Central memory CD8-positive, alpha-beta T cell (primary cell): ENCODE data around the gene KIFC3.
A peak's percentile ranks its signal among the peaks of the same experiment; 100 is the strongest.
"Not testable (repeated sequence)": the region's sequence is repeated elsewhere in the genome, so short reads cannot be mapped to it uniquely, and the experiment has no call there.

Source experiments
- ATAC-seq: fragments of 150-1000 bp; cut with Tn5 transposase; replicated peaks from 2 replicates; pipeline ENCODE4 v1.10.0; 2022; ENCODE audit warnings: mild to moderate bottlenecking, moderate FRiP score, moderate number of reproducible peaks; ENCODE audit not compliant: poor library complexity, severe bottlenecking; ENCODE audit errors: extremely low read depth
- DNase-seq, 2 donors: peaks; one replicate each; pipeline ENCODE4 v3.0.0; 2021; ENCODE audit warnings: low spot score in 2 of 2
- H3K27ac Mint-ChIP-seq: one replicate; pipeline ENCODE4 v1.8.0; 2022; ENCODE audit warnings: low read depth, mild to moderate bottlenecking, moderate library complexity, mixed read lengths
- H3K27me3 Mint-ChIP-seq: one replicate; pipeline ENCODE4 v1.8.0; 2022; ENCODE audit warnings: mixed read lengths
- H3K36me3 Mint-ChIP-seq: one replicate; pipeline ENCODE4 v1.8.0; 2022; ENCODE audit warnings: mild to moderate bottlenecking, moderate library complexity, mixed read lengths; ENCODE audit not compliant: insufficient read depth
- H3K4me1 Mint-ChIP-seq: one replicate; pipeline ENCODE4 v1.8.0; 2022; ENCODE audit warnings: mixed read lengths
- H3K4me3 Mint-ChIP-seq: one replicate; pipeline ENCODE4 v1.8.0; 2022; ENCODE audit warnings: mild to moderate bottlenecking, moderate library complexity, mixed read lengths
- H3K9me3 Mint-ChIP-seq: one replicate; pipeline ENCODE4 v1.8.0; 2022; ENCODE audit warnings: mixed read lengths

The KIFC3 gene

GRCh38 chr16:57785385-57785784 lies 16.9 kb downstream of the KIFC3 start:
- no peaks in the 10 kb centered on the region for H3K27me3 Mint-ChIP-seq
- no peak for ATAC-seq
- H3K4me3 Mint-ChIP-seq, result no peak overlapping the region

GRCh38 chr16:57784334-57784733 lies 18.0 kb downstream of the KIFC3 start:
- Mint-ChIP-seq H3K27ac (no peak overlapping the region), H3K4me1 (no peaks in the 10 kb centered on the region), H3K36me3 (peaks cover 3% of the 10 kb centered on the region), H3K9me3 (no peaks in the 10 kb centered on the region), H3K4me3 (no peak overlapping the region), H3K27me3 (no peaks in the 10 kb centered on the region)
- no peak for DNase-seq
- no peak for ATAC-seq

More at GRCh38 chr16:57785385-57785784, 16.9 kb downstream of the KIFC3 start:
- no peaks in the 10 kb centered on the region for H3K9me3 Mint-ChIP-seq
- DNase-seq, result no peak
- H3K27ac Mint-ChIP-seq, result no peak overlapping the region
- no peaks in the 10 kb centered on the region for H3K4me1 Mint-ChIP-seq
- peaks cover 1% of the 10 kb centered on the region for H3K36me3 Mint-ChIP-seq

GRCh38 chr16:57783883-57784282 lies 18.4 kb downstream of the KIFC3 start:
- Mint-ChIP-seq H3K36me3 (peaks cover 3% of the 10 kb centered on the region), H3K27me3 (no peaks in the 10 kb centered on the region), H3K9me3 (no peaks in the 10 kb centered on the region), H3K4me3 (no peak overlapping the region), H3K4me1 (no peaks in the 10 kb centered on the region), H3K27ac (no peak overlapping the region)
- DNase-seq, result no peak
- no peak for ATAC-seq

GRCh38 chr16:57783116-57783515 lies 19.2 kb downstream of the KIFC3 start:
- Mint-ChIP-seq H3K4me1 (no peaks in the 10 kb centered on the region), H3K36me3 (peaks cover 4% of the 10 kb centered on the region), H3K27me3 (no peaks in the 10 kb centered on the region), H3K9me3 (no peaks in the 10 kb centered on the region), H3K4me3 (no peak overlapping the region), H3K27ac (no peak overlapping the region)
- ATAC-seq, result no peak
- DNase-seq, result no peak

- not testable (repeated sequence) for DNase-seq, H3K36me3 Mint-ChIP-seq, H3K27me3 Mint-ChIP-seq, H3K4me1 Mint-ChIP-seq, H3K27ac Mint-ChIP-seq, ATAC-seq, H3K9me3 Mint-ChIP-seq, H3K4me3 Mint-ChIP-seq
These were observed 19.7 kb downstream of the KIFC3 start for GRCh38 chr16:57782607-57783055.

- no peak for DNase-seq
- no peak for ATAC-seq
- Mint-ChIP-seq H3K4me3 (no peak overlapping the region), H3K27me3 (no peaks in the 10 kb centered on the region), H3K27ac (no peak overlapping the region), H3K36me3 (peaks cover 5% of the 10 kb centered on the region), H3K4me1 (no peaks in the 10 kb centered on the region), H3K9me3 (no peaks in the 10 kb centered on the region)
These were observed 20.3 kb downstream of the KIFC3 start for GRCh38 chr16:57781741-57782606.

- H3K27me3 Mint-ChIP-seq, result no peaks in the 10 kb centered on the region
These were observed 20.9 kb downstream of the KIFC3 start for GRCh38 chr16:57781349-57781740.

GRCh38 chr16:57779836-57780235 lies 22.5 kb downstream of the KIFC3 start:
- not testable (repeated sequence) for H3K27ac Mint-ChIP-seq, H3K4me3 Mint-ChIP-seq, H3K36me3 Mint-ChIP-seq, ATAC-seq, DNase-seq, H3K9me3 Mint-ChIP-seq, H3K27me3 Mint-ChIP-seq, H3K4me1 Mint-ChIP-seq

More at GRCh38 chr16:57781349-57781740, 20.9 kb downstream of the KIFC3 start:
- DNase-seq, result no peak
- ATAC-seq, result no peak
- H3K9me3 Mint-ChIP-seq, result no peaks in the 10 kb centered on the region
- H3K27ac Mint-ChIP-seq, result no peak overlapping the region
- no peaks in the 10 kb centered on the region for H3K4me1 Mint-ChIP-seq
- peaks cover 5% of the 10 kb centered on the region for H3K36me3 Mint-ChIP-seq
- H3K4me3 Mint-ChIP-seq, result no peak overlapping the region

GRCh38 chr16:57778658-57779057 lies 23.6 kb downstream of the KIFC3 start:
- H3K4me1 Mint-ChIP-seq, result no peaks in the 10 kb centered on the region
- H3K4me3 Mint-ChIP-seq, result no peak overlapping the region
- DNase-seq, result no peak
- peaks cover 5% of the 10 kb centered on the region for H3K36me3 Mint-ChIP-seq
- H3K27me3 Mint-ChIP-seq, result no peaks in the 10 kb centered on the region
- H3K9me3 Mint-ChIP-seq, result no peaks in the 10 kb centered on the region
- no peak for ATAC-seq
- no peak overlapping the region for H3K27ac Mint-ChIP-seq

GRCh38 chr16:57775661-57776469 lies 26.4 kb downstream of the KIFC3 start:
- no peaks in the 10 kb centered on the region for H3K9me3 Mint-ChIP-seq
- peak overlapping the region; percentile 5 for H3K27ac Mint-ChIP-seq
- peaks cover 5% of the 10 kb centered on the region for H3K36me3 Mint-ChIP-seq
- H3K4me1 Mint-ChIP-seq, result no peaks in the 10 kb centered on the region
- H3K4me3 Mint-ChIP-seq, result no peak overlapping the region
- H3K27me3 Mint-ChIP-seq, result no peaks in the 10 kb centered on the region
- DNase-seq (no peak), ATAC-seq (no peak)

- H3K4me3 Mint-ChIP-seq, result no peak overlapping the region
- DNase-seq, result no peak
- H3K9me3 Mint-ChIP-seq, result no peaks in the 10 kb centered on the region
- peaks cover 3% of the 10 kb centered on the region for H3K36me3 Mint-ChIP-seq
- no peaks in the 10 kb centered on the region for H3K27me3 Mint-ChIP-seq
- H3K4me1 Mint-ChIP-seq, result no peaks in the 10 kb centered on the region
- no peak for ATAC-seq
- H3K27ac Mint-ChIP-seq, result no peak overlapping the region
These were observed 27.5 kb downstream of the KIFC3 start for GRCh38 chr16:57774705-57775285.

- no peak for ATAC-seq
- Mint-ChIP-seq H3K27ac (no peak overlapping the region), H3K9me3 (no peaks in the 10 kb centered on the region), H3K27me3 (no peaks in the 10 kb centered on the region), H3K36me3 (peaks cover 3% of the 10 kb centered on the region), H3K4me1 (no peaks in the 10 kb centered on the region), H3K4me3 (no peak overlapping the region)
- no peak for DNase-seq
These were observed 28.5 kb downstream of the KIFC3 start for GRCh38 chr16:57773655-57774295.
